Measurements from ENCODE around the gene LCOR.

DNA sequence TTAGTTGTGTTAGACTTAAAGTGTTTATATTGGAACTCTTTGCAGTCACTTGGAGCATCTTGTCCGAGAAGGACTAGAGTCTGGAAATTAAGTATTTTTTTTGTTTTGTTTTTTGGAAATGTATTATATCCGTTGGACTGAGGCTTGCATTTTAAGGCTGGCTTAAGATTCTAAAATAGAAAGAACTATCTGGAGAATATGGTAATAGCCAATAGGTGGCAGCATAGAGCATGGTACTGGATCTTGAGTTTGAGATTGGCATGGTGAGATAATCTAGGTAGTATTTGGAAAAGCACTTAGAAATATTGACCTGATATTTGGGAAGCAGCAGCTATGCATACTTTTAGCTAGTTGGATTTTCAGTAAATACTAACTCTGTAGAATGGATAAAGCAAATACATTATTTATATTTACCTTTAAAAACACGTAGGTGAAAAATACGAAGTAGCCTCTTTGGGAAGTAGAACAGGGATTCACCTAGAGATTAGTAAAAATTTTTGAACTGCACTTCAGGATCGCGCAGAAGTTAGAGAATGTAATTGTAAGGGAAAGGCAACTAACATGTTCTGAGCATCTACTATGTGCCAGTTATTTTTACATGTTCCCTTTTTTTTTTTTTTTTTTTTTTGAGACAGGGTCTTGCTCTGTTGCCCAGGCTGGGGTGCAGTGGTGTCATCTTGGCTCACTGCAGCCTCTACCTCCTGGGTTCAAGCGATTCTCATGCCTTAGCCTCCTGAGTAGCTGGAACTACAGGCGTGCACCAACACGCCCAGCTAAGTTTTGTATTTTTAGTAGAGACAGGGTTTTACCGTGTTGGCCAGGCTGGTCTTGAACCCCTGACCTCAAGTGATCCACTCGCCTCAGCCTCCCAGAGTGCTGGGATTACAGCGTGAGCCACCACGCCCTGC, 78.6 kb downstream of the LCOR start:
- TF ChIP-seq, protein P1, sequence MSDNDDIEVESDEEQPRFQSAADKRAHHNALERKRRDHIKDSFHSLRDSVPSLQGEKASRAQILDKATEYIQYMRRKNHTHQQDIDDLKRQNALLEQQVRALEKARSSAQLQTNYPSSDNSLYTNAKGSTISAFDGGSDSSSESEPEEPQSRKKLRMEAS (IDR thresholded peaks at IDR 0.05): no peak
- TF ChIP-seq TAF1 (IDR thresholded peaks at IDR 0.05; ENCODE audit: low read depth) (no peak), RAD21 (IDR thresholded peaks at IDR 0.05; ENCODE audit: low read depth) (peak; percentile 67), NFIC (IDR thresholded peaks at IDR 0.05) (no peak), TEAD4 (IDR thresholded peaks at IDR 0.05) (no peak)
- TF ChIP-seq, protein P2, sequence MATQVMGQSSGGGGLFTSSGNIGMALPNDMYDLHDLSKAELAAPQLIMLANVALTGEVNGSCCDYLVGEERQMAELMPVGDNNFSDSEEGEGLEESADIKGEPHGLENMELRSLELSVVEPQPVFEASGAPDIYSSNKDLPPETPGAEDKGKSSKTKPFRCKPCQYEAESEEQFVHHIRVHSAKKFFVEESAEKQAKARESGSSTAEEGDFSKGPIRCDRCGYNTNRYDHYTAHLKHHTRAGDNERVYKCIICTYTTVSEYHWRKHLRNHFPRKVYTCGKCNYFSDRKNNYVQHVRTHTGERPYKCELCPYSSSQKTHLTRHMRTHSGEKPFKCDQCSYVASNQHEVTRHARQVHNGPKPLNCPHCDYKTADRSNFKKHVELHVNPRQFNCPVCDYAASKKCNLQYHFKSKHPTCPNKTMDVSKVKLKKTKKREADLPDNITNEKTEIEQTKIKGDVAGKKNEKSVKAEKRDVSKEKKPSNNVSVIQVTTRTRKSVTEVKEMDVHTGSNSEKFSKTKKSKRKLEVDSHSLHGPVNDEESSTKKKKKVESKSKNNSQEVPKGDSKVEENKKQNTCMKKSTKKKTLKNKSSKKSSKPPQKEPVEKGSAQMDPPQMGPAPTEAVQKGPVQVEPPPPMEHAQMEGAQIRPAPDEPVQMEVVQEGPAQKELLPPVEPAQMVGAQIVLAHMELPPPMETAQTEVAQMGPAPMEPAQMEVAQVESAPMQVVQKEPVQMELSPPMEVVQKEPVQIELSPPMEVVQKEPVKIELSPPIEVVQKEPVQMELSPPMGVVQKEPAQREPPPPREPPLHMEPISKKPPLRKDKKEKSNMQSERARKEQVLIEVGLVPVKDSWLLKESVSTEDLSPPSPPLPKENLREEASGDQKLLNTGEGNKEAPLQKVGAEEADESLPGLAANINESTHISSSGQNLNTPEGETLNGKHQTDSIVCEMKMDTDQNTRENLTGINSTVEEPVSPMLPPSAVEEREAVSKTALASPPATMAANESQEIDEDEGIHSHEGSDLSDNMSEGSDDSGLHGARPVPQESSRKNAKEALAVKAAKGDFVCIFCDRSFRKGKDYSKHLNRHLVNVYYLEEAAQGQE (IDR thresholded peaks at IDR 0.05; ENCODE audit: low read depth): no peak
